HuH-7 (cell line): ENCODE results near the gene COA6.

Source experiments
- DNase-seq: peaks from one replicate; pipeline ENCODE4 v3.0.0; 2011; ENCODE audit warnings: low spot score

The COA6 gene

GRCh38 chr1:234412830-234413229 lies 39.6 kb downstream of the COA6 start:
- no peak for DNase-seq

- no peak for DNase-seq
These were observed 40.2 kb downstream of the COA6 start for GRCh38 chr1:234413485-234413884.

GRCh38 chr1:234413990-234414389 lies 40.7 kb downstream of the COA6 start:
- no peak for DNase-seq

- DNase-seq = no peak
These were observed 54.8 kb downstream of the COA6 start for GRCh38 chr1:234427950-234428646.

GRCh38 chr1:234429434-234429806 lies 56.2 kb downstream of the COA6 start:
- DNase-seq = no peak

DNA sequence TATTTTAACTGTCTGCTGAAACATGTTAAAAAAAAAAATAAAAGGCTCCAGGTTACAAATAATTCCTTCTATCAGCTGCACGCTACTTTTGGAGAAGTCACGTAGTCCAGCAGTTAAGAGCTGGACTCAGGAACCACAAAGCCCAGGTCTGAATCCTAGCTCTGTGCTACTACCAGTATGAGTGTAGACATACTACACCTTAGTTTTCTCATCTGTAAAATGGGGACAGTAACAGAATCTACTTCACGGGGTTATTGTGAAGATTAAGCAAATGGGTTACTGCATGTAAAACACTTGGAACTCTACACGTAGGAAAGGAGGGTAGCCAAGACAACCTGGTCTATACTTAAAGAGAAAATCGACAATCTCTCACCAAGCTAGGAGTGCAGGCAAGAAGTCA lies 57.4 kb downstream of the COA6 start:
- no peak for DNase-seq

- DNase-seq = no peak
These were observed 58.0 kb downstream of the COA6 start for GRCh38 chr1:234431255-234431654.

- no peak for DNase-seq
These were observed 60.5 kb downstream of the COA6 start for GRCh38 chr1:234433563-234434285.
